K562 (cell line): Measurements from ENCODE around the gene PIK3C2A. TPM values are rescaled to one million over a fixed set of nuclear protein-coding genes. Genes with fewer than 3 reads are reported as not detected.

Source experiments
- ATAC-seq: fragments of 200-7000 bp; cut with Tn5 transposase; 3 replicates; pipeline ENCODE4 v1.9.1; 2020; ENCODE audit warnings: moderate library complexity
- BruUV-seq: library from RNA; stranded (reverse); fragments of 400-500 nt; replicated peaks from 2 replicates; lab custom pipeline; 2021; lab: Mats Ljungman, UMichigan
- CTCF ChIA-PET: fragments of 300-600 bp; formaldehyde crosslinking; extraction: SDS; loops from one replicate; lab custom pipeline; 2021; ENCODE audit warnings: low intra/inter-chr PET ratio; lab: Yijun Ruan, JAX
- POLR2A ChIA-PET: fragments of 300-600, 350-650 bp; sonication (Branson Sonifier 250); formaldehyde crosslinking; extraction: SDS; loops from one replicate; lab custom pipeline; 2021; ENCODE audit warnings: antibody characterized with exemption, inconsistent platforms; lab: Yijun Ruan, JAX
- DNase-seq, 4 experiments: peaks; one replicate each; pipeline versions ENCODE4 v3.0.0 to v3.0.0-alpha.2; 2011 to 2018; ENCODE audit warnings: low spot score in 3 of 4, mixed read lengths in 3 of 4; ENCODE audit errors: extremely low read depth in 1 of 4
- FAIRE-seq: peaks from 2 replicates; lab custom pipeline; 2011; peaks lifted over from hg19 to GRCh38; lab: Jason Lieb, UNC
- H2AFZ ChIP-seq: 2 replicates; pipeline ENCODE4 v1.6.0; 2011; ENCODE audit warnings: low read depth, low read length, control low read depth, inconsistent platforms
- H3K27ac ChIP-seq: fragments of 200-600 bp; 3 replicates; pipeline ENCODE4 v1.8.0; 2011; ENCODE audit warnings: low read depth, mild to moderate bottlenecking, control low read depth, inconsistent platforms, low read length, moderate library complexity, mixed read lengths; ENCODE audit errors: extremely low read depth
- H3K27me3 ChIP-seq, 2 experiments: fragments of 300-600 bp in 1 of 2; 2 replicates in 1 of 2; 3 replicates in 1 of 2; pipeline versions ENCODE4 v1.6.0 to v1.8.0; 2011; ENCODE audit warnings: inconsistent platforms in 2 of 2, low read length in 2 of 2, mild to moderate bottlenecking in 1 of 2, mixed read lengths in 1 of 2, moderate library complexity in 1 of 2; ENCODE audit not compliant: control insufficient read depth in 2 of 2, insufficient read depth in 2 of 2
- H3K36me3 ChIP-seq: fragments of 300-600 bp; 3 replicates; pipeline ENCODE4 v1.8.0; 2011; ENCODE audit warnings: mild to moderate bottlenecking, low read length, inconsistent platforms; ENCODE audit not compliant: control insufficient read depth, insufficient read depth
- H3K4me1 ChIP-seq, 2 experiments: fragments of 200-600 bp in 1 of 2; replicated peaks in 1 of 2; 2 replicates in 1 of 2; 3 replicates in 1 of 2; pipeline versions ENCODE4 v1.5.1 to v1.8.0; 2011; ENCODE audit warnings: inconsistent platforms in 2 of 2, low read length in 2 of 2, mild to moderate bottlenecking in 1 of 2, mixed read lengths in 1 of 2, moderate library complexity in 1 of 2; ENCODE audit not compliant: control insufficient read depth in 2 of 2, insufficient read depth in 2 of 2
- H3K4me2 ChIP-seq: 2 replicates; pipeline ENCODE4 v1.6.1; 2011; ENCODE audit warnings: low read length, control low read depth, inconsistent platforms, mixed read lengths; ENCODE audit not compliant: insufficient read depth
- H3K4me3 ChIP-seq: fragments of 200-600 bp; sonication (generic), shearing (Covaris generic); 2 replicates; pipeline ENCODE4 v1.5.1; 2016; ENCODE audit warnings: control low read depth, inconsistent platforms
- H3K79me2 ChIP-seq: fragments of 200-600 bp; 3 replicates; pipeline ENCODE4 v1.8.0; 2011; ENCODE audit warnings: low read length, inconsistent platforms; ENCODE audit not compliant: control insufficient read depth, insufficient read depth
- H3K9ac ChIP-seq, 2 experiments: 2 replicates each; pipeline versions ENCODE4 v1.6.0 to v1.6.1; 2011; ENCODE audit warnings: low read depth in 2 of 2, low read length in 2 of 2, control low read depth in 1 of 2, inconsistent platforms in 1 of 2, mild to moderate bottlenecking in 1 of 2, mixed read lengths in 1 of 2; ENCODE audit not compliant: insufficient read depth in 1 of 2
- H3K9me1 ChIP-seq: one replicate; pipeline ENCODE4 v1.6.0; 2011; ENCODE audit warnings: inconsistent platforms, mild to moderate bottlenecking, low read length, moderate library complexity; ENCODE audit not compliant: control insufficient read depth, insufficient read depth
- H3K9me3 ChIP-seq: replicated peaks from 2 replicates; pipeline ENCODE4 v1.5.1; 2011; ENCODE audit warnings: low read depth, low read length, inconsistent platforms; ENCODE audit not compliant: control insufficient read depth, insufficient read depth
- H4K20me1 ChIP-seq: replicated peaks from 2 replicates; pipeline ENCODE4 v1.6.1; 2011; ENCODE audit warnings: low read length, inconsistent platforms, mixed read lengths; ENCODE audit not compliant: control insufficient read depth, insufficient read depth
- CEBPB ChIP-seq: fragments of 450-650 bp; IDR thresholded peaks from 2 replicates; pipeline ENCODE4 v1.6.1; 2016; ENCODE audit warnings: missing genetic modification characterization, missing compliant biosample characterization
- CEBPG ChIP-seq, 3 experiments: fragments of 200-800 bp in 1 of 3; sonication (Bioruptor generic) in 1 of 3; sonication (generic) in 1 of 3; formaldehyde crosslinking in 1 of 3; IDR thresholded peaks in 2 of 3; conservative IDR thresholded peaks in 1 of 3; 2 replicates each; pipeline versions ENCODE4 v1.6.1 to v1.8.0; 2016 to 2022; ENCODE audit warnings: missing compliant biosample characterization in 2 of 3, missing genetic modification characterization in 2 of 3, mild to moderate bottlenecking in 1 of 3, missing genetic modification reagents in 1 of 3
- ETV1 ChIP-seq: fragments of 450-650 bp; conservative IDR thresholded peaks from 2 replicates; pipeline ENCODE4 v1.6.1; 2016; ENCODE audit warnings: missing genetic modification characterization, control low read depth, low read depth, missing compliant biosample characterization
- TFAM ChIP-seq: fragments of 250-450 bp; sonication (Bioruptor Pico); conservative IDR thresholded peaks from 2 replicates; pipeline ENCODE4 v1.5.0; 2021; ENCODE audit warnings: mild to moderate bottlenecking, moderate library complexity
- U2AF1 ChIP-seq: fragments of 200-400 bp; formaldehyde crosslinking; optimal IDR thresholded peaks from 2 replicates; pipeline ENCODE3; 2017; ENCODE audit warnings: mild to moderate bottlenecking, low read depth, low read length, moderate library complexity
- WGBS: fragments of 100-300 bp; shearing (Covaris generic); methylation state at CpG from one replicate; pipeline ENCODE4 v1.1.6; 2016; ENCODE audit warnings: low coverage, mixed read lengths; ENCODE audit not compliant: insufficient coverage; ENCODE audit errors: missing lambda C conversion rate; 5-methylcytosine and 5-hydroxymethylcytosine counted together
- in situ Hi-C: fragments of 300-500 bp; cut with MboI; formaldehyde crosslinking; loops from 4 replicates; pipeline ENCODE4 v1.15.0; 2018; ENCODE audit warnings: inconsistent platforms, mixed read lengths
- intact Hi-C: fragments of 100-400 bp; cut with micrococcal nuclease; formaldehyde crosslinking; loops from 2 replicates; pipeline ENCODE4 v1.14.2; 2022
- polyA plus RNA-seq, 8 experiments: library from polyadenylated mRNA; depleted of rRNA in 4 of 8; stranded (reverse) in 5 of 8; unstranded in 3 of 8; fragments of >200 nt; fragmentation: Nextera tagmentation in 2 of 8; fragmentation: Illumina TruSeq in 1 of 8; extraction: Ambion mirVana in 2 of 8; extraction: Trizol in 1 of 8; gene quantifications; 2 replicates each; pipeline versions ENCODE4 v1.2.1 to v1.2.3, GENCODE V29; 2011 to 2014; ENCODE audit warnings: inconsistent platforms in 1 of 8, missing spikeins in 1 of 8
- total RNA-seq, 7 experiments: library from RNA; depleted of rRNA in 6 of 7; stranded (reverse); fragments of >200 nt in 6 of 7; fragmentation: Illumina TruSeq in 2 of 7; extraction: Trizol in 2 of 7; gene quantifications; 2 replicates each; pipeline versions ENCODE4 v1.2.1 to v1.2.3, GENCODE V29; 2011 to 2021; ENCODE audit warnings: low replicate concordance in 1 of 7
- TF ChIP-seq, protein P1 (sequence below): fragments of 450-650 bp; IDR thresholded peaks from 2 replicates; pipeline ENCODE4 v1.6.1; 2018; ENCODE audit not compliant: partially characterized antibody
- TF ChIP-seq, protein P2 (sequence below): sonication (generic); IDR thresholded peaks from 2 replicates; pipeline ENCODE4 v1.6.1; 2016

The PIK3C2A gene
- total and polyA plus RNA-seq, 9 of the 15 experiments (the other 6 are each of a cell fraction or from before 2014, with no cell fraction given), result 3.1 to 25.2 (median 15.6) TPM

DNA sequence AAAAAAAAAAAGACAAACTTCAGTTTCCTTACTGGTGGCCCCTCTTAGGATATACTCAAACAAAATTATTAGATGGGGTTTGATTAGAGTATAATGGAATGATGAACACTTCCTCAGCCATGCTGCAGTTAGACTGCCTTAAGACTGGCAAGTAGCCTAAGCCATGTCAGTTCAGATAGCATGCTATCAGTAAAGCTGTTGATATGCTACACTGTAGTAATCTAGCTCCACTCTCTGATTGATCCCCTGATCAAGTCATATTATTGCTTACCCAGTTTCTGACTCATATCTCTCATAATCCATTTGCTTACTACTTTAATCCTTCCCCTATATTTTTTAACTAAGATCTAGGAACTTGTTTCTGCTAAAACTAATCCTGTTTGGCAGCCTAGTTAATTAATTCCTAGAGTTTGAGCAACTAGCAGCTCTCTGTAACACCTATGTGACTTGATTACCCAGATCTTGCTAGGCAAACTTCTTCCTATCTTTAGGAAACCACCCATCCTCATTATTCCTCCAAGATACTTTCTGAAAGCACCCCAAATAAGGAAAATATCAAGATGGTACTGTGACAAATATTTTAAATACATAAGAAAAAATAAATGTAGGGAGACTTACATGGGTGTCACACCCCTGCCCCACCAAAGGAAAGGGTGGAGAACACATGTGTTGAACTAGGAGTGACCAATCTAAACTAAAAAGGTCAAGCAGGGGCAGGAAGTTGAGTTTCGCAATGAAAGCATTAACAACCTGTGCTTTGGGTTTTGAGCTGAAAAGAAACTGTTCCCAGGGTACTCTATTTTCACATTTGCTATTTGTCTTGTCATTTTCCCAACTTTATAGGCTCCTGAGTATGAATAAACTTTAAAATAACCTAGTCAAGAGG, 43.2 kb downstream of the PIK3C2A start:
- Histone ChIP-seq H3K4me3 (no peak overlapping the region), H3K27ac (no peak overlapping the region), H3K9me1 (no peaks in the 10 kb centered on the region), H3K9ac (no peak overlapping the region), H4K20me1 (0 out of 2 replicates have a peak, but pooled peaks cover 3% of the 10 kb centered on the region), H3K27me3 (no peaks in the 10 kb centered on the region), H3K4me1 (peaks cover 0 to 22% of the 10 kb centered on the region in 2 experiments; a peak in 4 of 5 replicates), H3K36me3 (peaks cover 4% of the 10 kb centered on the region; the same call in 1 of the 3 replicates), H3K4me2 (no peak overlapping the region), H3K9me3 (no peaks in the 10 kb centered on the region), H2AFZ (no peak overlapping the region)
- FAIRE-seq, result peak; percentile 32
- intact Hi-C loops, result no loop called here
- no TSS peak for BruUV-seq
- in situ Hi-C loops, result no loop called here
- CTCF ChIA-PET, result no interaction called here
- POLR2A ChIA-PET, result interaction anchor here (0.6 kb wide), 1 partner anchor 11 kb away, joined by 3 read pairs; no protein-coding TSS in a partner anchor
- TF ChIP-seq, protein P1, sequence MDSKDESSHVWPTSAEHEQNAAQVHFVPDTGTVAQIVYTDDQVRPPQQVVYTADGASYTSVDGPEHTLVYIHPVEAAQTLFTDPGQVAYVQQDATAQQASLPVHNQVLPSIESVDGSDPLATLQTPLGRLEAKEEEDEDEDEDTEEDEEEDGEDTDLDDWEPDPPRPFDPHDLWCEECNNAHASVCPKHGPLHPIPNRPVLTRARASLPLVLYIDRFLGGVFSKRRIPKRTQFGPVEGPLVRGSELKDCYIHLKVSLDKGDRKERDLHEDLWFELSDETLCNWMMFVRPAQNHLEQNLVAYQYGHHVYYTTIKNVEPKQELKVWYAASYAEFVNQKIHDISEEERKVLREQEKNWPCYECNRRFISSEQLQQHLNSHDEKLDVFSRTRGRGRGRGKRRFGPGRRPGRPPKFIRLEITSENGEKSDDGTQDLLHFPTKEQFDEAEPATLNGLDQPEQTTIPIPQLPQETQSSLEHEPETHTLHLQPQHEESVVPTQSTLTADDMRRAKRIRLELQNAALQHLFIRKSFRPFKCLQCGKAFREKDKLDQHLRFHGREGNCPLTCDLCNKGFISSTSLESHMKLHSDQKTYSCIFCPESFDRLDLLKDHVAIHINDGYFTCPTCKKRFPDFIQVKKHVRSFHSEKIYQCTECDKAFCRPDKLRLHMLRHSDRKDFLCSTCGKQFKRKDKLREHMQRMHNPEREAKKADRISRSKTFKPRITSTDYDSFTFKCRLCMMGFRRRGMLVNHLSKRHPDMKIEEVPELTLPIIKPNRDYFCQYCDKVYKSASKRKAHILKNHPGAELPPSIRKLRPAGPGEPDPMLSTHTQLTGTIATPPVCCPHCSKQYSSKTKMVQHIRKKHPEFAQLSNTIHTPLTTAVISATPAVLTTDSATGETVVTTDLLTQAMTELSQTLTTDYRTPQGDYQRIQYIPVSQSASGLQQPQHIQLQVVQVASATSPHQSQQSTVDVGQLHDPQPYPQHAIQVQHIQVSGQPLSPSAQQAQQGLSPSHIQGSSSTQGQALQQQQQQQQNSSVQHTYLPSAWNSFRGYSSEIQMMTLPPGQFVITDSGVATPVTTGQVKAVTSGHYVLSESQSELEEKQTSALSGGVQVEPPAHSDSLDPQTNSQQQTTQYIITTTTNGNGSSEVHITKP, result peak; percentile 83
- TF ChIP-seq ETV1 (tag) (peak; percentile 67), U2AF1 (no peak), TFAM (CRISPR knock-in tag) (no peak), CEBPG (CRISPR knock-in tag; IDR thresholded peaks at IDR 0.05) (peak; percentile 51; the same call in 1 of the 2 replicates), CEBPG (tag; conservative IDR thresholded peaks at IDR 0.05 in 1 of 2, IDR thresholded peaks at IDR 0.05 in 1 of 2) (peak; percentile 70 to 71), CEBPB (tag) (peak; percentile 93)
- TF ChIP-seq, protein P2, sequence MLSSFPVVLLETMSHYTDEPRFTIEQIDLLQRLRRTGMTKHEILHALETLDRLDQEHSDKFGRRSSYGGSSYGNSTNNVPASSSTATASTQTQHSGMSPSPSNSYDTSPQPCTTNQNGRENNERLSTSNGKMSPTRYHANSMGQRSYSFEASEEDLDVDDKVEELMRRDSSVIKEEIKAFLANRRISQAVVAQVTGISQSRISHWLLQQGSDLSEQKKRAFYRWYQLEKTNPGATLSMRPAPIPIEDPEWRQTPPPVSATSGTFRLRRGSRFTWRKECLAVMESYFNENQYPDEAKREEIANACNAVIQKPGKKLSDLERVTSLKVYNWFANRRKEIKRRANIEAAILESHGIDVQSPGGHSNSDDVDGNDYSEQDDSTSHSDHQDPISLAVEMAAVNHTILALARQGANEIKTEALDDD, result peak; percentile 84
- TF ChIP-seq, all 486 proteins: peak for 5
- peak in 2 of 4 experiments; percentile 31 to 34 for DNase-seq
- H3K79me2 ChIP-seq, result peaks cover 35% of the 10 kb centered on the region
- ATAC-seq, result peak; percentile 78
- 21% methylated on average over 1 of the region's 1 CpG for WGBS
